ENCODE measurements around the gene IFT20.

Gene IFT20, protein sequence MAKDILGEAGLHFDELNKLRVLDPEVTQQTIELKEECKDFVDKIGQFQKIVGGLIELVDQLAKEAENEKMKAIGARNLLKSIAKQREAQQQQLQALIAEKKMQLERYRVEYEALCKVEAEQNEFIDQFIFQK

GRCh38 chr17:28335201-28335958 is at the start of gene IFT20, which contains the start of gene TNFAIP1:
Gene IFT20 (minus strand): TSS chr17:28335472. CDS start chr17:28331985, 3,487 bp downstream.
Gene TNFAIP1 (plus strand): TSS chr17:28335761. CDS start chr17:28339522, 3,761 bp downstream.
- in situ Hi-C loops (cut with MboI; ENCODE audit: low sequenced_read_pairs) = no loop called here

GRCh38 chr17:28385037-28385400 is 49.7 kb upstream of the IFT20 start:
- in situ Hi-C loops (cut with MboI; ENCODE audit: low sequenced_read_pairs) = no loop called here

GRCh38 chr17:28384281-28385036 is 49.2 kb upstream of the IFT20 start:
- in situ Hi-C loops (cut with MboI; ENCODE audit: low sequenced_read_pairs) = no loop called here

DNA sequence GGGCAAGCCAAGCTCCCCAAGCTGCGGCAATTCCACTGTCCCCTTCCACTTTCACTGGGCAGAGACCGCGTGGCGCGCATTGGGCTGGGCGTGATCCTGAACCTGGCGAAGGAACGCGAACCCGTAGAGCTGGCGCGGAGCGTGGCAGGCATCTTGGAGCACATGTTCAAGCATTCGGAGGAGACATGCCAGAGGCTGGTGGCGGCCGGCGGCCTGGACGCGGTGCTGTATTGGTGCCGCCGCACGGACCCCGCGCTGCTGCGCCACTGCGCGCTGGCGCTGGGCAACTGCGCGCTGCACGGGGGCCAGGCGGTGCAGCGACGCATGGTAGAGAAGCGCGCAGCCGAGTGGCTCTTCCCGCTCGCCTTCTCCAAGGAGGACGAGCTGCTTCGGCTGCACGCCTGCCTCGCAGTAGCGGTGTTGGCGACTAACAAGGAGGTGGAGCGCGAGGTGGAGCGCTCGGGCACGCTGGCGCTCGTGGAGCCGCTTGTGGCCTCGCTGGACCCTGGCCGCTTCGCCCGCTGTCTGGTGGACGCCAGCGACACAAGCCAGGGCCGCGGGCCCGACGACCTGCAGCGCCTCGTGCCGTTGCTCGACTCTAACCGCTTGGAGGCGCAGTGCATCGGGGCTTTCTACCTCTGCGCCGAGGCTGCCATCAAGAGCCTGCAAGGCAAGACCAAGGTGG is 46.0 kb upstream of the IFT20 start:
- in situ Hi-C loops (cut with MboI; ENCODE audit: low sequenced_read_pairs) = no loop called here

DNA sequence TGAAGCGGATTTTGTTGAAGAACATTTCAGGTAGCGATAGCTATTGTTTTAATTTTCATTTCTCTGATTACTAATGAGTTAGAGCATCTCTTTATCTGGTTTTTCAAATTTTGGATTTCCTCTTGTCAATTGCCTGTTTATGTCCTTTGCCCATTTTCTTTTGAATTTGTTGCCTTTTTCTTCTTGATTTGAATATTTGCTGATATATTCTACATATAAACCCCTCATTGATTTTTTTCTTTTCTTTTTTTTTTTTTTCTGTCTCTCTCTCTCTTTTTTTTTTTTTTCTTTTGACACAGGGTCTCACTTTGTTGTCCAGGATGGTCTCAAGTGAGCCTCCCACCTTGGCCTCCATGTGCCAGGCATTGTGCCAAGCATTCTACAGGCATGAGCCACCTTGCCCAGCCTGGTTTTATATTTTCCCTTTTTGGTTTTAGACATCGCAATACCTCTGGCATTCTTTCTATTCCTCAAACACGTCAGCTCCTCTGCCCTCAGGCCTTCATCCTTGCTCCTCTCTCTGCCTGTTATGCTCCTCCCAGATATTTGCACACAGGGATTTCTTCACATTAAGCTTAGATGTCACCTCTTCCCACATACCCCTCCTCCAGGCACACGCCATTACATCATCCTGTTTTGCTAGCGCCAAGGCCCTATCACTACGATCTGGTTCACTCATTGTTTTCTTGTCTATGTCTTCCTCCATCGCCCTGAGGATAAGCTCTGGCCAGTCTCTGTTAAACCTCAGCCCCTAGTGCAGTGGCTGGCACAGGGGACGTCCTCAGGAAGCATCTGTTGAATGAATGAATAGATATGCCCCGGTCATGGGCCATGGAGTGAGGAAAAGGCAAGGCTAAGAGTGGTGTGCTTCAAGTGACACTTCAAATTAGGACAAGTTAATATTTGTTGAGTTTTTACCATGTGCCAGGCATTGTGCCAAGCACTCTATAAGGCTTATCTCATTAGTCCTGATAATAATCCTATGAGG is 44.8 kb upstream of the IFT20 start:
- in situ Hi-C loops (cut with MboI; ENCODE audit: low sequenced_read_pairs) = no loop called here

GRCh38 chr17:28372945-28373274 is 37.6 kb upstream of the IFT20 start:
- in situ Hi-C loops (cut with MboI; ENCODE audit: low sequenced_read_pairs) = no loop called here

GRCh38 chr17:28372203-28372944 is 37.1 kb upstream of the IFT20 start:
- in situ Hi-C loops (cut with MboI; ENCODE audit: low sequenced_read_pairs) = no loop called here

GRCh38 chr17:28371245-28372202 is 36.3 kb upstream of the IFT20 start, which contains the start of gene SARM1:
Gene SARM1 (plus strand): TSS chr17:28371694. CDS start chr17:28372033, 339 bp downstream.
- in situ Hi-C loops (cut with MboI; ENCODE audit: low sequenced_read_pairs) = no loop called here

DNA sequence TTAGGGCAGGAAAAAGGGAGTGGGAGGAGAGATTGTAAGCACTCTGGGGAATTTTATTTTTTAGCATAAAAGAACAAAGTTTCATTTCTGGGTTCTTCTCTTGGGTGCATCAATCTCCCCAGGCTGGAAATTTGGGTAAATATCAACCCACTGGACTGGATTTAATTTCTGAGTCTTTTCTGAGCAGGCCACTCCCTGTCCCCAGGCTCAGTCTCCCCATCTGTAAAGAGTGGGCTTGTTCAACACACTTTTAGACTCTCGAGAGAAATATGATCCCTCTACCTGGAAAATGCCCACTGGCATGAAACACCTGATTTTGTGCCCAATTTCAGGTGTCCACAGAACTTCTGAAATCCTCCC is 35.5 kb upstream of the IFT20 start:
- in situ Hi-C loops (cut with MboI; ENCODE audit: low sequenced_read_pairs) = no loop called here

GRCh38 chr17:28370035-28370743 is 34.9 kb upstream of the IFT20 start, which contains the start of gene VTN:
Gene VTN (minus strand): TSS chr17:28370307. CDS start chr17:28370203, 104 bp downstream.
- in situ Hi-C loops (cut with MboI; ENCODE audit: low sequenced_read_pairs) = no loop called here

- in situ Hi-C loops (cut with MboI; ENCODE audit: low sequenced_read_pairs) = no loop called here
Observed at GRCh38 chr17:28369684-28370034, 34.4 kb upstream of the IFT20 start.

- in situ Hi-C loops (cut with MboI; ENCODE audit: low sequenced_read_pairs) = no loop called here
Observed at GRCh38 chr17:28368915-28369683, 33.8 kb upstream of the IFT20 start.

DNA sequence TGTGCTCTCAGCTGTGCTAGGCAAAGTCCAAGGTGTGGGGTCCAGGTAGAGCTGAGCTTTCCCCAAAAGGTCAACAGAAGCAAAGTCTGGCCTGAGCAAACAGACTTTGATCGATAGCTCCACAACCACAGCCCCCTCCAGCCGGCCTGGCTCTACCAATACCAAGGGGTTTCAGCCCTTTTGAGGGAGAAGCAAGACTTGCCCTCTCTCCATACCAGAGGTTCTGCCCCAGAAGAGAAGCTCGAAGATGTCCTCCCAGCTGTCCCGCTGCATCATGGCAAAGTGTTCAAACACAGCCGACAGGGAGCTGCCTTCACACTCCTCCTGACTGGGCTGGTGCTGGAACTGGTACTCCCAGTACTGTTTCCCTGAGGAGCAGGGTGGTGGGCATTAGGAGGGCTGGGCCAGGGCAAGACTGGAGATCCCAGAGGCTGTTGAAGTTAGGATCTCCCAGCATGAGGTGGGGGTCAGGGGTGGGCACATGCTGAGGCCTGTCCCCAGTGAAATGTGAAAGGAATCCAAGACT is 33.1 kb upstream of the IFT20 start:
- in situ Hi-C loops (cut with MboI; ENCODE audit: low sequenced_read_pairs) = no loop called here

- in situ Hi-C loops (cut with MboI; ENCODE audit: low sequenced_read_pairs) = no loop called here
Observed at GRCh38 chr17:28367641-28368305, 32.5 kb upstream of the IFT20 start.

DNA sequence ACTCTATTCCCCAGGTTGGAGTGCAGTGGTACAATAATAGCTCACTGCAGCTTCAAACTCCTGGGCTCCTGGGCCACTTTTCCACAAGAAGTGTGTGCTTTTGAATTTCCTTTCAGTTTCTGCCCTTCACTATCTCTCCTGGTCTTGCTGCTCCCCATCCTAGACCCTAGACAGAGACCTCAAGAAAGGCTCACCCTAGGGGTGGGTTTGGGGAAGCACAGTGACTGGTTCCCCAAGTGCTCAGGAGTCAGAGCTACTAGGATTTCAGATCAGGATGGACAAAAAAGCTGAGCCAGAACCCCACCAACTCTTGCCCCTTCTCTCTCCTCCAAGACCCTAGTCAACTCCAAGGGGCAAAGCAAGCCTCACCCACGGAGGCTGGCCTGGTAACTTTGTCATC is 31.3 kb upstream of the IFT20 start:
- in situ Hi-C loops (cut with MboI; ENCODE audit: low sequenced_read_pairs) = no loop called here

DNA sequence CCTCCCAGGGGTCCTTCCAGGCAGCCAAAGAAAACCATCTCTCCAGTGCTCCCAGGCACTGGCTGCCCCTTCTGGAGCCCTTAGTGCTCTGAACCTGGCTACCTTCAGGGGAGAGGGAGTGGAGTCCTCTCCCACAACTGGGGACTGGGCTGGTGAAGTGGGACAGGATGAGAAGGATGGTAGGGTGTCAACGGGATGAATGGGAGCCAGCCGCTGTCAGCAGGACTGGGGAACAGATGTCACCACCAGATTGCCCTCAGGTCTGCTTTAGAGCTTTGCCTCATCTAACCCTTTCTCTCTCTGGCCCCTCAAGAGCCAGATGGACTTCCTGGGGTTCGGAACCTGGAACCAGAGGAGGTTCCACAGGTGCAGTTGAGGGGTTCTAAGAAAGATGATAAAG is 30.2 kb upstream of the IFT20 start:
- in situ Hi-C loops (cut with MboI; ENCODE audit: low sequenced_read_pairs) = no loop called here

All from HL-60/S4 (cell line).